GM23248 (cell line): Measurements from ENCODE around the gene RALA. TPM values are rescaled to one million over a fixed set of nuclear protein-coding genes. Genes with fewer than 3 reads are reported as not detected.
A peak's percentile ranks its signal among the peaks of the same experiment; 100 is the strongest.

Experiments used
- DNase-seq: peaks from one replicate; pipeline ENCODE4 v3.0.0-alpha.2; 2015
- H2AFZ ChIP-seq: fragments of 200-600 bp; sonication (generic); 2 replicates; pipeline ENCODE4 v1.6.1; 2016; ENCODE audit warnings: antibody characterized with exemption
- H3F3A ChIP-seq: fragments of 200-600 bp; sonication (generic); 2 replicates; pipeline ENCODE4 v1.6.1; 2016; ENCODE audit warnings: mild to moderate bottlenecking, antibody characterized with exemption, mixed run types; ENCODE audit not compliant: insufficient read depth
- H3K27ac ChIP-seq: fragments of 200-600 bp; sonication (generic); 2 replicates; pipeline ENCODE4 v1.5.1; 2016; ENCODE audit warnings: mild to moderate bottlenecking
- H3K27me3 ChIP-seq: fragments of 200-600 bp; sonication (generic); replicated peaks from 2 replicates; pipeline ENCODE4 v1.6.1; 2016; ENCODE audit warnings: mild to moderate bottlenecking; ENCODE audit not compliant: insufficient read depth
- H3K36me3 ChIP-seq: fragments of 200-600 bp; sonication (generic); 2 replicates; pipeline ENCODE4 v1.6.1; 2016; ENCODE audit warnings: low read depth, mild to moderate bottlenecking
- H3K4me1 ChIP-seq: fragments of 200-600 bp; sonication (generic); 2 replicates; pipeline ENCODE4 v1.6.1; 2016; ENCODE audit warnings: mild to moderate bottlenecking; ENCODE audit not compliant: insufficient read depth
- H3K4me2 ChIP-seq: fragments of 200-600 bp; sonication (generic); one replicate; pipeline ENCODE4 v1.6.1; 2016; ENCODE audit warnings: mild to moderate bottlenecking; ENCODE audit not compliant: unreplicated experiment
- H3K4me3 ChIP-seq: fragments of 200-600 bp; sonication (generic); 2 replicates; pipeline ENCODE4 v1.5.1; 2016; ENCODE audit warnings: mild to moderate bottlenecking
- H3K79me2 ChIP-seq: fragments of 200-600 bp; sonication (generic); 2 replicates; pipeline ENCODE4 v1.6.1; 2016; ENCODE audit warnings: mild to moderate bottlenecking; ENCODE audit not compliant: insufficient read depth
- H3K9ac ChIP-seq: fragments of 200-600 bp; sonication (generic); 2 replicates; pipeline ENCODE4 v1.6.1; 2016; ENCODE audit warnings: mild to moderate bottlenecking
- H3K9me2 ChIP-seq: fragments of 200-600 bp; sonication (generic); 2 replicates; pipeline ENCODE4 v1.6.1; 2016; ENCODE audit warnings: mixed run types, mild to moderate bottlenecking, moderate library complexity; ENCODE audit not compliant: insufficient read depth
- H3K9me3 ChIP-seq: fragments of 200-600 bp; sonication (generic); one replicate; pipeline ENCODE4 v1.6.1; 2017; ENCODE audit warnings: low read depth
- H4K20me1 ChIP-seq: fragments of 200-600 bp; sonication (generic); 2 replicates; pipeline ENCODE4 v1.6.0; 2016; ENCODE audit not compliant: insufficient read depth
- EZH2 ChIP-seq: fragments of 200-600 bp; sonication (generic); IDR thresholded peaks from 2 replicates; pipeline ENCODE4 v1.6.1; 2018; ENCODE audit warnings: antibody characterized with exemption, mild to moderate bottlenecking; ENCODE audit not compliant: insufficient read depth, poor library complexity, severe bottlenecking
- EZH2phosphoT487 ChIP-seq: fragments of 200-600 bp; sonication (generic); IDR thresholded peaks from 2 replicates; pipeline ENCODE4 v1.6.1; 2018; ENCODE audit warnings: antibody characterized with exemption, moderate library complexity, mild to moderate bottlenecking, low read depth; ENCODE audit not compliant: insufficient read depth
- WGBS, 2 experiments: methylation state at CpG; one replicate each; pipeline ENCODE4 v1.1.6; 2015 to 2017; ENCODE audit warnings: low lambda C conversion rate in 2 of 2, low coverage in 1 of 2; ENCODE audit errors: missing lambda C conversion rate in 2 of 2; 5-methylcytosine and 5-hydroxymethylcytosine counted together
- in situ Hi-C: fragments of 300-500 bp; cut with MboI; formaldehyde crosslinking; loops from 2 replicates; pipeline ENCODE4 v1.15.0; 2020
- polyA plus RNA-seq: library from polyadenylated mRNA; unstranded; fragments of >200 nt; fragmentation: Nextera tagmentation; extraction: Ambion mirVana; gene quantifications from 2 replicates; pipeline ENCODE4 v1.2.1, GENCODE V29; 2016
- total RNA-seq: library from RNA; depleted of rRNA; stranded (reverse); fragments of >200 nt; shearing (Covaris generic); gene quantifications from 2 replicates; pipeline ENCODE4 v1.2.3, GENCODE V29; 2014; rRNA removed

Gene RALA
- total and polyA plus RNA-seq, 2 experiments from 2014 or later = 21.7 to 82.8 TPM

DNA sequence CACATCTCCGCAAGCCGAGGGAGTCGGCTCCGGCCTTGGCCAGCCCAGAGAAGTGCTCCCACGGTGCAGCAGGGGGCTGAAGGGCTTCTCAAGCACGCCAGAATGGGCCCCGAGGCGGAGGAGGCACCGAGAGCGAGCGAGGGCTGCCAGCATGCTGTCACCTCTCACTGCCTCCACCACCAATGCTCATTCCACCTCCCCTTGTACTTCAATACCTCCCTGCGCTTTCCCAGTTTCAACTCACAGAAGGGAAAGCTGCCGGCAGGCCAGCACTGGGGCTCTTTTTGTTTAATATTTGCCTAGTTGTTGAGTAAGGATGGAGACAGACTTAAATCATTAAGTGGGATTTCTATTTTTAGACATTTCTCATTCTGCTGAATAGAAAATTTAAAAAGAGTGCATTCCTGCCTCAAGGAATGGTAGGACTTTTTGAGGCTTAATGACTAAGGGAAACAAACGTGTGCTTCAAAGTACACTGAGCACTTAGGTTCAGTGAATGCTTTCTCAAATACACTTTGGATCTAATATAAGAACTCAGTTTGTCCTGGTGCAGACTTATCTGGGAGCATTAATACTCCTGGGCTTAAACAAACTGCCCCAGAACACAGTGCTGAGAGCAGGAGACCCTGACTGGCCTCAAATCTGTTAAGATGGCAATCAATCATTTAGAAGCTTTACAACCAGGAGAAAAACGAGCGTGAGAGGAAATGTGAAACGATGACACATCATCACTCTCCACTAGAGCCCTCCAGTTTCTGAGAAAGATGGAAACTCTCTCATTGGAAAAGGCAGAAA lies 131.2 kb downstream of the RALA start:
- DNase-seq = peak; percentile 72
- H3K4me2 ChIP-seq = peak overlapping the region; percentile 51
- in situ Hi-C loops = no loop called here
- TF ChIP-seq EZH2 = no peak
- TF ChIP-seq EZH2phosphoT487 = no peak
- H3K9me3 ChIP-seq = no peaks in the 10 kb centered on the region
- WGBS, 2 experiments = 44 to 45% methylated on average over 17 of the region's 17 CpGs
- no peaks in the 10 kb centered on the region for H3K79me2 ChIP-seq
- no peaks in the 10 kb centered on the region for H3K9me2 ChIP-seq
- peak overlapping the region; percentile 70 for H2AFZ ChIP-seq
- peak overlapping the region; percentile 76 for H3K27ac ChIP-seq
- H3F3A ChIP-seq = peaks cover 19% of the 10 kb centered on the region; the same call in 1 of the 2 replicates
- peaks cover 14% of the 10 kb centered on the region for H3K4me1 ChIP-seq
- H3K27me3 ChIP-seq = no peaks in the 10 kb centered on the region
- peak overlapping the region; percentile 56 for H3K9ac ChIP-seq
- no peaks in the 10 kb centered on the region for H4K20me1 ChIP-seq
- peak overlapping the region; percentile 51 for H3K4me3 ChIP-seq
- H3K36me3 ChIP-seq = no peaks in the 10 kb centered on the region

DNA sequence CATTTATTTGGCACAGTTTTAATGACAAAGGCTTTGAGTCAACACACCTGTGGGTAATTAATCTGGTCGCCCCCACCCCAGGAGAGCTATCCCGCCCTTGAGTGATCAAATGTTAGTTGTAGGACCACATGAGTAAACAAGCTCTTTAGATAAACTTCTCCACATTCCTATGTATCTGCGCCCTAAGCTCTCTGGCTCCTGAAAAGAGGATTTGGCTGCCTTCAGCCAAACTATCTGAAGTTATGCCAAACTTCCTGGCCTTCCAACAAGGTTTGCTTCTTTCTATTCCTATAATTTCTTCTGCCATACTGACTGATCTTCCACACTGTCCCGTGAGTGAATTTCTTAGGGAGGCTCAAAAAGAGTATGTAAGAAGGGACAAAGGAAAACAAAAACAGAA lies 134.2 kb downstream of the RALA start:
- Histone ChIP-seq H3K4me3 (no peak overlapping the region), H3K9me2 (no peaks in the 10 kb centered on the region), H3K9me3 (no peaks in the 10 kb centered on the region), H3K27me3 (no peaks in the 10 kb centered on the region), H3K4me2 (no peak overlapping the region), H3K79me2 (no peaks in the 10 kb centered on the region), H4K20me1 (no peaks in the 10 kb centered on the region), H3K27ac (no peak overlapping the region), H3K36me3 (no peaks in the 10 kb centered on the region), H3K9ac (no peak overlapping the region), H2AFZ (no peak overlapping the region), H3K4me1 (peaks cover 14% of the 10 kb centered on the region), H3F3A (peaks cover 16% of the 10 kb centered on the region; the same call in 1 of the 2 replicates)
- TF ChIP-seq EZH2phosphoT487 (no peak), EZH2 (no peak)
- 46 to 49% methylated on average over 4 of the region's 4 CpGs for WGBS, 2 experiments
- no peak for DNase-seq
- in situ Hi-C loops = no loop called here

Other genes starting within 250 kb of the RALA start
- 21.8 and 22.4 TPM in 2 replicates for gene YAE1, start 57.2 kb upstream of the RALA start, total RNA-seq
- 40.5 and 43.5 TPM in 2 replicates for gene YAE1, start 57.2 kb upstream of the RALA start, polyA plus RNA-seq